Measurements from ENCODE around the gene FRRS1L. TPM values are rescaled to one million over a fixed set of nuclear protein-coding genes. Genes with fewer than 3 reads are reported as not detected.

FRRS1L gene, protein sequence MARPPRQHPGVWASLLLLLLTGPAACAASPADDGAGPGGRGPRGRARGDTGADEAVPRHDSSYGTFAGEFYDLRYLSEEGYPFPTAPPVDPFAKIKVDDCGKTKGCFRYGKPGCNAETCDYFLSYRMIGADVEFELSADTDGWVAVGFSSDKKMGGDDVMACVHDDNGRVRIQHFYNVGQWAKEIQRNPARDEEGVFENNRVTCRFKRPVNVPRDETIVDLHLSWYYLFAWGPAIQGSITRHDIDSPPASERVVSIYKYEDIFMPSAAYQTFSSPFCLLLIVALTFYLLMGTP
- total RNA-seq (2014; rRNA removed; shearing (Covaris generic)): 0.14 and 0.18 TPM in 2 replicates

DNA sequence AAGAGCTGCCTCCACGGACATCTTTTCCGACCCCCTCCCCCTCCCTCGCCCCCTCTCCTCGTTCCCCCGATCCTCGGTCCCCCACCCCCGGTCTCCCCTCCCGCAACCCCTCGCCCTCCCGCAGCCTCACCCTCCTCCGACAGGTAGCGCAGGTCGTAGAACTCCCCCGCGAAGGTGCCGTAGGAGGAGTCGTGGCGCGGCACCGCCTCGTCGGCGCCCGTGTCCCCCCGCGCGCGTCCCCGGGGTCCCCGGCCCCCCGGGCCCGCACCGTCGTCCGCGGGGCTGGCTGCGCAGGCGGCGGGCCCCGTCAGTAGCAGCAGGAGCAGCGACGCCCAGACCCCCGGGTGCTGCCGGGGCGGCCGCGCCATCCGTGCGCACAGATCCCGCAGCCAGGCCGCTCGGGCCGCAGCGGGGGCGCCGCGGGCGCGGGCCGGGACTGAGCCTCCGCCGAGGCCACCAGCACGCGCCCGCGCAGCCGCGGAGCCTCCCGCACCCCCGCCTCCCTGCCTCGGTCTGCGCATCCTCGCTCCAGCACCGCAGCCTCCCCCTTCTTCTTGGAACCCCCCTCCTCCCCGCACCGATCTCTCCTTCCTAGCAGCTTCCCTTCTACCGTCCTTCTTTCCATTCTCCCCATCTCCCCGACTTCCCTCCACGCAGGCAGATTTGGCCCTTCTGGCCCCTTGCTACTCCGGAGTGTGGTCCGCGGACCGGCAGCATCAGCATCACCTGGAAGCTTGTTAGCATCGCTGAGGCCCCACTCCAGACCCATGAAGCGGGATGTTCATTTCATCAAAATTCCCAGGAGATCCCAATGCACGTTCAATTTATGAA, at the start of gene FRRS1L:
TSS of gene FRRS1L (minus strand) at position 479 of the 831 bp plus-strand sequence. CDS start at position 368, 111 bp downstream.
- H3K27me3 ChIP-seq (ENCODE audit: control insufficient read depth, insufficient read depth, low read length): peaks cover 31% of the 10 kb centered on the region
- H3K36me3 ChIP-seq (replicated peaks; ENCODE audit: control insufficient read depth, insufficient read depth, low read length): no peaks in the 10 kb centered on the region
- peak; percentile 92 for DNase-seq
- H3K4me3 ChIP-seq (ENCODE audit: insufficient read depth, low read depth, low read length): peak within 1 kb of the TSS; percentile 41

DNA sequence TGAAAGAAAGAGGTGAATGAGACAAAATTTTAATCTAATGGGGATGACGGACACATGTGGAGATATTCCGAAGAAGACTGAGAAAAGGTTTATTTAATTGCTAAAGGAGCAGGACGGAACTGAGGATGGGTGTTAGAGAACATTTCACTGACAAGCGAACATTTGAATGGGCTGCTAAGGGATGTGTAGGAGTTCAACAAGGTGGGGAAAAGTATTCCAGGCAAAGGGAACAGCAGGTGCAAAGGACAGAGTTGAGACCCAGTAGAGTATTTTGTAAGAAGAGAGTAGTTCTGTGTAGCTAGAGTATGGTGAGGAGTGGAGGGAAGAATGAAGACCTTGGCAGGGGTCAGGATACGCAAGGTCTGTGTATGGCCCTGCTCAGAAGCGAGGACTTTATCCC, 47.4 kb upstream of the FRRS1L start:
- Histone ChIP-seq H3K4me3 (ENCODE audit: insufficient read depth, low read depth, low read length) (no peak overlapping the region), H3K27me3 (ENCODE audit: control insufficient read depth, insufficient read depth, low read length) (no peaks in the 10 kb centered on the region; the same call in 1 of the 2 replicates), H3K36me3 (replicated peaks; ENCODE audit: control insufficient read depth, insufficient read depth, low read length) (no peaks in the 10 kb centered on the region)
- DNase-seq: no peak

- no peaks in the 10 kb centered on the region for H3K36me3 ChIP-seq (replicated peaks; ENCODE audit: control insufficient read depth, insufficient read depth, low read length)
- no peaks in the 10 kb centered on the region; the same call in 1 of the 2 replicates for H3K27me3 ChIP-seq (ENCODE audit: control insufficient read depth, insufficient read depth, low read length)
- no peak overlapping the region for H3K4me3 ChIP-seq (ENCODE audit: insufficient read depth, low read depth, low read length)
- DNase-seq: no peak
These were observed 46.5 kb upstream of the FRRS1L start for GRCh38 chr9:109213285-109214121.

DNA sequence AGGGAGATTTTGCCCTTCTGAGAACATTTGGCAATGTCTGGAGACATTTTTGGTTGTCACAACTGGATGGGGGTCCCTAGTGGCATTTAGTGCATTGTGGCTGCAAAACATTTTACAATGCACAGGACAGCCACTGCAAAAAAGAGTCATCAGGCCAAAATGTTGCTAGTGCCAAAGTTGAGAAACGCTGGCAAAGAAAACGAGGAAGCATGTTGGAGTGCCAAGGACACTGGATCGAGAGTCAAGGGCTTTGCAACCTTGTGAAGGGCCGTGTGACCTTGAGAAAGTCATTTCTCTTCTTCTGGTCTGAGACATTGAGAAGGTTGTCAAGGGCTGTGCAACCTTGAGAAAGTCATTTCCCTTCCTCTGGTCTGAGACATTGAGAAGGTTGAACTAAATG, 45.7 kb upstream of the FRRS1L start:
- no peak overlapping the region for H3K4me3 ChIP-seq (ENCODE audit: insufficient read depth, low read depth, low read length)
- DNase-seq: no peak
- no peaks in the 10 kb centered on the region; the same call in 1 of the 2 replicates for H3K27me3 ChIP-seq (ENCODE audit: control insufficient read depth, insufficient read depth, low read length)
- no peaks in the 10 kb centered on the region for H3K36me3 ChIP-seq (replicated peaks; ENCODE audit: control insufficient read depth, insufficient read depth, low read length)

GRCh38 chr9:109206670-109207069, 39.6 kb upstream of the FRRS1L start:
- Histone ChIP-seq H3K36me3 (replicated peaks; ENCODE audit: control insufficient read depth, insufficient read depth, low read length) (no peaks in the 10 kb centered on the region), H3K4me3 (ENCODE audit: insufficient read depth, low read depth, low read length) (no peak overlapping the region), H3K27me3 (ENCODE audit: control insufficient read depth, insufficient read depth, low read length) (no peaks in the 10 kb centered on the region)
- peak; percentile 39 for DNase-seq

- no peak overlapping the region for H3K4me3 ChIP-seq (ENCODE audit: insufficient read depth, low read depth, low read length)
- no peaks in the 10 kb centered on the region for H3K36me3 ChIP-seq (replicated peaks; ENCODE audit: control insufficient read depth, insufficient read depth, low read length)
- H3K27me3 ChIP-seq (ENCODE audit: control insufficient read depth, insufficient read depth, low read length): no peaks in the 10 kb centered on the region
- no peak for DNase-seq
These were observed 38.5 kb upstream of the FRRS1L start for GRCh38 chr9:109205526-109205925.

GRCh38 chr9:109203761-109204360, 36.8 kb upstream of the FRRS1L start:
- Histone ChIP-seq H3K4me3 (ENCODE audit: insufficient read depth, low read depth, low read length) (no peak overlapping the region), H3K27me3 (ENCODE audit: control insufficient read depth, insufficient read depth, low read length) (no peaks in the 10 kb centered on the region), H3K36me3 (replicated peaks; ENCODE audit: control insufficient read depth, insufficient read depth, low read length) (no peaks in the 10 kb centered on the region)
- no peak for DNase-seq

DNA sequence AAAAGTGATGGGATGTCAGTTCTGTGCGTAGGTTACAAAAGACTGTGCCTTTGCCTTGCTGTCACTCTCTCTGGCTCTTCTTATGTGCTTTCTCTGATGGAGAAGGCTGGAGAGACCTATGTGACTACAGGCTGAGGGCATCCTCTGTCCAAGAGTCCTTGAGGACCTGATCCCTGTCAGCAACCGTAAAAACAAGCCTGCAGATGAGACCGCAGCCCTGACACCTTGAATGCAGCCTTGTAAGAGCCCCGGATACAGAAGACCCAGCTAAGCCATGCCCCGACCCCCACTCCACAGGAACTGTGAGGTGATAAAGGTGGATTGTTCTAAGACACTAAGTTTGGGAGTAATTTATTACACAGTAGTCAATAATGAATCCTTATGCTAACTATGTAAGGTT, 32.6 kb upstream of the FRRS1L start:
- H3K27me3 ChIP-seq (ENCODE audit: control insufficient read depth, insufficient read depth, low read length): no peaks in the 10 kb centered on the region
- no peaks in the 10 kb centered on the region for H3K36me3 ChIP-seq (replicated peaks; ENCODE audit: control insufficient read depth, insufficient read depth, low read length)
- H3K4me3 ChIP-seq (ENCODE audit: insufficient read depth, low read depth, low read length): no peak overlapping the region
- no peak for DNase-seq

DNA sequence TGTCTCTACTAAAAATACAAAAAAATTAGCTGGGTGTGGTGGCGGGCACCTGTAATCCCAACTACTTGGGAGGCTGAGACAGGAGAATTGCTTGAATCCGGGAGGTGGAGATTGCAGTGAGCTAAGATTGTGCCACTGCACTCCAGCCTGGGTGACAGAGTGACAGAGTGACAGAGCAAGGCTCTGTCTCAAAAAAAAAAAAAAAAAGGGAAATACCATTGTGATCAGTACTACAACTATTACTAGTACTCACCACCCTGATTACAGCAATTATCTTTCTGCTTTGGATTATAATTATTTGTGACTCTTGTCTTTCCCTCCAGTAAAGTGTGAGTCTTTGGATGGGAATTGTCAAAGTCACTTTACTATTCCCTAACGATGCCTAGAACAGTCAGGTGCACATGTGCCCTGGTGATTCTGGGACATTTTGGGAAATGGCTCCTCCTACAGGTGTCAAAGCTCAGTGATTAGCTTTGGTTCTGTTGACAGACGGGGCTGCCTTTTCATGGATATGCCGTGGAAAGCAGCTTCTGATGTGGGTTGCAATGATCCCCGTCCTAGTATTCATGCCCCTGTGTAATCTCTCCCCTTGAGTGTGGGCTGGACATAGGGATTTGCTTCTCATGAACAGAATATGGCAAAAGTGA, 31.8 kb upstream of the FRRS1L start:
- Histone ChIP-seq H3K27me3 (ENCODE audit: control insufficient read depth, insufficient read depth, low read length) (no peaks in the 10 kb centered on the region), H3K36me3 (replicated peaks; ENCODE audit: control insufficient read depth, insufficient read depth, low read length) (no peaks in the 10 kb centered on the region), H3K4me3 (ENCODE audit: insufficient read depth, low read depth, low read length) (no peak overlapping the region)
- DNase-seq: no peak

GRCh38 chr9:109193974-109194556, 27.0 kb upstream of the FRRS1L start:
- no peaks in the 10 kb centered on the region for H3K36me3 ChIP-seq (replicated peaks; ENCODE audit: control insufficient read depth, insufficient read depth, low read length)
- no peak for DNase-seq
- H3K4me3 ChIP-seq (ENCODE audit: insufficient read depth, low read depth, low read length): no peak overlapping the region
- no peaks in the 10 kb centered on the region for H3K27me3 ChIP-seq (ENCODE audit: control insufficient read depth, insufficient read depth, low read length)

DNA sequence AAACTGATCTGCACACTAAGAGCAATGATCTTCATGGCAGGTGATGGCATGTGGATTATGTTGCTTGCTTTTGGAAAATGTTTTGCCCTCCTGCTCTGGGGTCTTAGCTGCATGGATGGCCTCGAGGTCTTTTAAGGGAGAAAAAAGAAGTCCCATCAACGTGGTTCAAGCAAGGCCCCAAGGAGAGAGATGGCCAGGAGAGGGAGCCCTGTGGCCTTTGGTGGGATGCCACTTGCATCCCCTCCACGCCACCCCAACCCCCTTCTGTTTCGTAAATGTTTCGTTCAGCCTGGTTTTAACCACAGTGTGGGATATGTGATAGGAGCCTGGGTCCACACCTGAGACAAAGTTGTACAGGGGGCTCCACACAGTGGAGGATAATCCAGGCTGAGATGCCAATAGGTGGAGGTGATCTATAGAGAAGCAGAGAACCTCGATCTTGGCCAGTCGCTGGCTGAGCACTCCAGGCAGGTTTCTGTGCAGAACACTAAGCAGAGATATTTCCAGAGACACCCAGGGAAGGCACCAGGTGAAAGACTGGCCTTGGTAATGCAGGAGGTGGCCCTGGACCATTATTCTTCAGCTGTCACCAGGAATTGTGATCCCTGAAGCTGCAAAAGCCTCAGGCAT, 25.8 kb upstream of the FRRS1L start:
- Histone ChIP-seq H3K36me3 (replicated peaks; ENCODE audit: control insufficient read depth, insufficient read depth, low read length) (no peaks in the 10 kb centered on the region), H3K4me3 (ENCODE audit: insufficient read depth, low read depth, low read length) (no peak overlapping the region), H3K27me3 (ENCODE audit: control insufficient read depth, insufficient read depth, low read length) (no peaks in the 10 kb centered on the region)
- DNase-seq: peak; percentile 80

DNA sequence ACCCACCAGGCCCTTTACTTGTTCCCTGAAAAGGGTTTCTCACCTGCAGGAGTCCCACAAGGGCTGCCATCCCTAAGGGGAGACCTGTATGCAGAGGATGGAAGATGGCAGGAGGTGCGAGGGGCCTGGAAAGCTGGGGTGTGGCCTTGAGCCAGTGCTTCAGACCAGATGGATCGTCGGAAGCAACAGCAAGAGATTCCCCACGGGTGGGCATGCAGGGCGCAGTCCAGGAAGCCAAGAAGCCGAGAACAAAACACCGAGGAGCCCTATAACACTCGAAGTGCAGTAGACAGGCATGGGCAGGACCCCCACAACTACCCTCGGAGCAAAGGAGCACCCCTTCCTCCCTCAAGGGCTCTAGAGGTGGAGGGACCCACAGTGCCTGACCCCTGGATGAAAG, 24.7 kb upstream of the FRRS1L start:
- Histone ChIP-seq H3K27me3 (ENCODE audit: control insufficient read depth, insufficient read depth, low read length) (no peaks in the 10 kb centered on the region), H3K4me3 (ENCODE audit: insufficient read depth, low read depth, low read length) (no peak overlapping the region), H3K36me3 (replicated peaks; ENCODE audit: control insufficient read depth, insufficient read depth, low read length) (no peaks in the 10 kb centered on the region)
- no peak for DNase-seq

DNA sequence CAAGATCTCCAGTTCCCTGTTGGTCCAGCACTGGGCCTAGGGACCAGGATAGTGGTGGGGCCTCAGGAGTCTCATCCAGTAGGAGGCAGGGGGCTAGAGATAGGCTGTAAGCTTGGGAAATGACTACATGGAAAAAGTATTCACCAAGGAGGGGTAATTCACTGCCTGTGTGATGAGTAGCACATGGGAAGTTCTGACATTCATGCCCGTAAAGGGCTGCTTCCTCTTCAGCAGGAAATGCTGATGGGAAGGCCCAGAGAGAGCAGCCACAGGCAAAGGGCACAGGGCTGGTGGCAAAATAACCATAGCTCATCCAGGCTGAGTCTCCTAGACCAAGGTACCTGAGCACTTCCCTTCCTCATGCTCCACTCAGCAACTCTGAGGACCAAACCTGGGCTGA, 23.1 kb upstream of the FRRS1L start:
- Histone ChIP-seq H3K27me3 (ENCODE audit: control insufficient read depth, insufficient read depth, low read length) (no peaks in the 10 kb centered on the region), H3K36me3 (replicated peaks; ENCODE audit: control insufficient read depth, insufficient read depth, low read length) (no peaks in the 10 kb centered on the region), H3K4me3 (ENCODE audit: insufficient read depth, low read depth, low read length) (no peak overlapping the region)
- no peak for DNase-seq
